GM19395 (cell line): ENCODE measurements around the gene PLCXD1.
"Not testable (repeated sequence)": the region's sequence is repeated elsewhere in the genome, so short reads cannot be mapped to it uniquely, and the experiment has no call there.

Source experiments
- ATAC-seq: cut with Tn5 transposase; IDR thresholded peaks from one replicate; pipeline ENCODE4 v1.9.1; 2021; ENCODE audit warnings: mild to moderate bottlenecking, moderate library complexity; ENCODE audit not compliant: unreplicated experiment

The PLCXD1 gene

DNA sequence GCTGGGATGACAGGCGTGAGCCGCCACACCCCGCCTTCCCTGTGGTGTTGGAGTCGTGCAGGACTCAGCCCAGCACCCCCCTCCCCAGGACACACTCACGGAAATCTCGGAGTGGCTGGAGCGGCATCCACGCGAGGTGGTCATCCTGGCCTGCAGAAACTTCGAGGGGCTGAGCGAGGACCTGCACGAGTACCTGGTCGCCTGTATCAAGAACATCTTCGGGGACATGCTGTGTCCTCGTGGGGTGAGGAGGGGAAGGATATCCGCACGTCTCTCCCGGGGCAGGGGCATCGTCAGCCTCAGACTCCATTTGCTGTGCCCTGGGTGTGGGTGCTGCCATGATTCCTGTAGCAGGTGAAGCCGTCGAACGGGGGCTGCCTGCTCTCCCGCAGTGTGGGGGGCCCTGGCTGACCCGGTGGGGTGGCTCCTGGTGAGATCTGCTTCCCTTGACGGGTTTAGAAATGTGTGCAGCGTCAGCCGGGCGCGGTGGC, 10.3 kb downstream of the PLCXD1 start:
- no peak for ATAC-seq

DNA sequence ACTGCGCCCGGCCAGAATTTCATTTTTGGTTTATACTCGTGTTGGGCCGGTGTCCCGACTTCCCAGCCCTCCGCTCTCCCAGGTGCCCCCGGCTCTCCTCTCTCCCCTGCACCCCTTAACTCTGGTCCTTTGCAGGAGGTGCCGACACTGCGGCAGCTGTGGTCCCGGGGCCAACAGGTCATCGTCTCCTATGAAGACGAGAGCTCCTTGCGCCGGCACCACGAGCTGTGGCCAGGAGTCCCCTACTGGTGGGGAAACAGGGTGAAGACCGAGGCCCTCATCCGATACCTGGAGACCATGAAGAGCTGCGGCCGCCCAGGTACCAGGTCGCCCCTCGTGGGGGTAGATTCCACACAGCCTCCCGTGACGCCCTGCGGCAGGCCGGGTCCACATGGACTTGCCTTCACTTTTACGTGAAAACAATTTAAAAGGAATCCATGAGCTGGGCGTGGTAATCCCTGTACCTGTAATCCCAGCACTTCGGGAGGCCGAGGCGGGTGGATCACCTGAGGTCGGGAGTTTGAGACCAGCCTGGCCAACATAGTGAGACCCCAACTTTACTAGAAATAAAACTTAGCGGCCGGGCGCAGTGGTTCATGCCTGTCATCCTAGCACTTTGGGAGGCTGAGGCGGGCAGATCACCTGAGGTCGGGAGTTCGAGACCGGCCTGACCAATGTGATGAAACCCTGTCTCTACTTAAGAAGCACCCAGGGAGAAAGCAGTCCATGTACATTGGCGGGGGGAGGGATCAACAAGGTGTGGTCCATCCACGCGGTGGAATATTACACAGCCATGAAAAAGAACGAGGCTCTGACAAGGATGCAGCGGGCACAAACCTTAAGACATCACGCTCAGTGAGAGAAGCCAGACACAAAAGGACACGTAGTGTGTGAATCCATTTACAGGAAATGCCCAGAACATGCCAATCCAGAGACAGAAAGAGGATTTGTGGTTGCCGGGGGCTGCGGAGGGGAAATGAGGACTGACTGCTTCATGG, 12.0 kb downstream of the PLCXD1 start:
- no peak for ATAC-seq

DNA sequence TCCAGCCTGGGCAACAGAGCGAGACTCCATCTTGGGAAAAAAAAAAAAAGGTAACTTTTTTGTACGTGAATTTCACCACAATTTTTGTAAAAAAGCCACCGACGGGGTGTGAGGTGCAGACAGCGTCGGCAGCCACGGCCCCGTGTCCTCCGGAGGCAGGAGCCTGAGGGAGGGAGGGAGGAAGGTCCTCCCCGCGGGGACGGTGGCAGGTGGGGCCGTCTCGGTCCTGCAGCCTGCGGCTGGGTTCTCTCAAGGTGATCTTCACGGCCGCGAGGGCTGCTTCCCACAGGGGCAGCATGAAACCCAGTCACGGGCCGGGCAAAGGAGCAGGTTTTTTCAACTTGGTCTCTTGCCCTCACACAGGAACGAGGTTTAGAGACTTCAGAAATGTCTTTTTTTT, 14.0 kb downstream of the PLCXD1 start:
- ATAC-seq, result no peak

DNA sequence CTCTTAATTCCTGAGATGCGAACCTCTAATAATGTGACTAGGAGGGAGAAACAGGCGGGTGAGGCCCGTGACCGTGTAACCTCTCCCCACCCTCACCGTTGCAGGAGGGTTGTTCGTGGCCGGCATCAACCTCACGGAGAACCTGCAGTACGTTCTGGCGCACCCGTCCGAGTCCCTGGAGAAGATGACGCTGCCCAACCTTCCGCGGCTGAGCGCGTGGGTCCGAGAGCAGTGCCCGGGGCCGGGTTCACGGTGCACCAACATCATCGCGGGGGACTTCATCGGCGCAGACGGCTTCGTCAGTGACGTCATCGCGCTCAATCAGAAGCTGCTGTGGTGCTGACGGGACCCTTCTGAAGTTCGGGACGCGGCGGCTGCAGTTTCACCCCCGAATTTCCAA, 17.8 kb downstream of the PLCXD1 start:
- ATAC-seq, result no peak

DNA sequence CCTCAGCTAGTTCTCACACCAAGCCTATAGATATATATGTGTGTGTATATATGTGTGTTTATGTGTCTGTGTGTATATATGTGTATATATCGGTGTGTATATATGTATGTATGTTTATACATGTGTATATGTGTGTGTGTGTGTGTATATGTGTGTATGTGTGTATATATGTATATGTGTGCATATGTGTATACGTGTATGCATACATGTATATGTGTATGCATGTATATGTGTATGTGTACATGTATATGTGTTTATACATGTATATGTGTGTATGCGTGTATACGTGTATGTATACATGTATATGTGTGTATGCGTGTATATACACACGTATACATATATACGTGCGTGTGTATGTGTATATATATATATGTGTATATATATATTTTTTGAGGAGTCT, 19.2 kb downstream of the PLCXD1 start:
- ATAC-seq, result no peak

DNA sequence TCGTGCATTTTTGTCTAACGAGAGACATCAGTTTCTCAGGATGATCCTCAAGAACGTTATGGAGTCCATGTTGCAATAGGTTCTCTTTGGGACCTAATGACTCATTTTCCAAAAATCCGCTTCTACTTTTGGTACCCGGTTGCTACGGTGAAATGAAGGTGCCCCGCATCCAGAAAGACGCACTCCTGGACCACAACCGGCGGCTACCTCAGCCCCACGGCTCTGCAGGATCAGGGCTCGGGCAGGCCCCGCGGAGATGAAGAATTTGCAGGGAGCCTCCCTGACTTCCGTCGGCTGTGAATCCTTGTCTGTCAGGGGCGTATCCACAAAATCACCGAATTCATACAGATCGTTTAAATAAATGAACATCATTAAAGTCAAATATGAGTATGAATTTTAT, 21.8 kb downstream of the PLCXD1 start:
- no peak for ATAC-seq

DNA sequence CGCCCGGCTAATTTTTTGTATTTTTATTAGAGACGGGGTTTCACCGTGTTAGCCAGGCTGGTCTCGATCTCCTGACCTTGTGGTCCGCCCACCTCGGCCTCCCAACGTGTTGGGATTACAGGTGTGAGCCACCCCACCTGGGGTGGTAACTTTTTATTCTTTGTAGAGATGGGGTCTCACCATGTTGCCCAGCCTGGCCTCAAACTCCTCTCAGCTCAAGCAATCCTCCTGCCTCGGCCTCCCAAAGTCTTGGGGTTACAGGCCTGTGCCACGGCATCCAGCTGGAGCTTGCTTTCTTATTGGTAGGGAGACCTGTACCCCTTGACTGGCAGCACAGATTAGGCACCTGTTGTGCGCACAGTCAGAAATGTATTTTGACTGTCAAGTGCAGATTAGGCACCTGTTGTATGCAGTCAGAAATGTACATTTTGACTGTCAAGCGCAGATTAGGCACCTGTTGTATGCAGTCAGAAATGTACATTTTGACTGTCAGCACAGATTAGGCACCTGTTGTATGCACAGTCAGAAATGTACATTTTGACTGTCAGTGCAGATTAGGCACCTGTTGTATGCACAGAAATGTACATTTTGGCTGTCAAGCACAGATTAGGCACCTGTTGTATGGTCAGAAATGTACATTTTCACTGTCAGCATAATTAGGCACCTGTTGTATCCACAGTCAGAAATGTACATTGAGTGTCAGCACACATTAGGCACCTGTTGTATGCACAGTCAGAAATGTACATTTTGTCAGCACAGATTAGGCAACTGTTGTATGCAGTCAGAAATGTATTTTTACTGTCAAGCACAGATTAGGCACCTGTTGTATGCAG, 24.8 kb downstream of the PLCXD1 start:
- not testable (repeated sequence) for ATAC-seq

DNA sequence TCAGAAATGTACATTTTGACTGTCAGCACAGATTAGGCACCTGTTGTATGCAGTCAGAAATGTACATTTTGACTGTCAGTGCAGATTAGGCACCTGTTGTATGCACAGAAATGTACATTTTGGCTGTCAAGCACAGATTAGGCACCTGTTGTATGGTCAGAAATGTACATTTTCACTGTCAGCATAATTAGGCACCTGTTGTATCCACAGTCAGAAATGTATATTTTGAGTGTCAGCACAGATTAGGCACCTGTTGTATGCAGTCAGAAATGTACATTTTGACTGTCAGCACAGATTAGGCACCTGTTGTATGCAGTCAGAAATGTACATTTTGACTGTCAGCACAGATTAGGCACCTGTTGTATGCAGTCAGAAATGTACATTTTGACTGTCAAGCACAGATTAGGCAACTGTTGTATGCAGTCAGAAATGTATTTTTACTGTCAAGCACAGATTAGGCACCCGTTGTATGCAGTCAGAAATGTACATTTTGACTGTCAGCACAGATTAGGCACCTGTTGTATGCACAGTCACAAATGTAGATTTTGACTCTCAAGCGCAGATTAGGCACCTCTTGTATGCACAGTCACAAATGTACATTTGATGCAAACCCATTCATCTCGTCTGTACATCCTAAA, 25.6 kb downstream of the PLCXD1 start:
- not testable (repeated sequence) for ATAC-seq

DNA sequence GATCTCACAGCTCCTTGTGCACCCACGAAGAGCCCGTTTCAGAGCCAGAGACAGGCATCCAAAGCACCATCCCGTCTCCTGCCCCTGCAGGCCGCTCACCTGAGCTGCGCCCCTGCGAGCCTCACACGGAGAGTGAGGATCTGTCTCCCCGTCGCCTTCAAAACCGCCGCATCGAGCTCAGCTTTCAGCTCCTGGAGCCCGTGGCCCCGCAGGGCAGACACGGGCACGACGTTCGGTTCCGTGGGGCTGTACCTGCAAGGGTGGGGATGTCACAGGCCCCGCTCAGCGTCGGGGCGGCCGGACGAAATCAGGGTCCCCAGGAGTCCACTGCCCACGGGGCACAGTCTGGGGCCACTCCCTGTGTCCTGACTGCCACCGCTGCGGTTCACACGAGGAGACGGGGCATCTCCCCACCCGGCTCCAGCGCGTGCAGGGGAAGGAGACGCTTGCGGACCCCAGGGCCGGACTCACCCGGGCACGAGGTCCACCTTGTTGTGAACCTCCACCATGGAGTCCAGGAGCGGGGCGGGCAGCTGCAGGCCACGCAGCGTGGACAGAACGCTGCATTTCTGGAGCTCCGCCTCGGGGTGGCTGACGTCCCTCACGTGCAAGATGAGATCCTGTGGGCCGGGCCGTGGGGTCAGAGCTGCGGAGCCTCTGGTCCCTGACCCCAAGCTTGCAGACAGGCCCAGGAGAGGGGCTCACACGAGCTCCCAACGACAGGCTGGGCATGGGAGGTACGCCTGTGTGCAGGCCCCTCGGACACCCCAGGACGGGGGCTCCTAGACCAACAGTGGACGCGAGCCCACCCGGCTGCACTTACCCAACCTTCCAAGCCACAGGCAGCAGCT, 26.3 kb downstream of the PLCXD1 start:
- no peak for ATAC-seq

DNA sequence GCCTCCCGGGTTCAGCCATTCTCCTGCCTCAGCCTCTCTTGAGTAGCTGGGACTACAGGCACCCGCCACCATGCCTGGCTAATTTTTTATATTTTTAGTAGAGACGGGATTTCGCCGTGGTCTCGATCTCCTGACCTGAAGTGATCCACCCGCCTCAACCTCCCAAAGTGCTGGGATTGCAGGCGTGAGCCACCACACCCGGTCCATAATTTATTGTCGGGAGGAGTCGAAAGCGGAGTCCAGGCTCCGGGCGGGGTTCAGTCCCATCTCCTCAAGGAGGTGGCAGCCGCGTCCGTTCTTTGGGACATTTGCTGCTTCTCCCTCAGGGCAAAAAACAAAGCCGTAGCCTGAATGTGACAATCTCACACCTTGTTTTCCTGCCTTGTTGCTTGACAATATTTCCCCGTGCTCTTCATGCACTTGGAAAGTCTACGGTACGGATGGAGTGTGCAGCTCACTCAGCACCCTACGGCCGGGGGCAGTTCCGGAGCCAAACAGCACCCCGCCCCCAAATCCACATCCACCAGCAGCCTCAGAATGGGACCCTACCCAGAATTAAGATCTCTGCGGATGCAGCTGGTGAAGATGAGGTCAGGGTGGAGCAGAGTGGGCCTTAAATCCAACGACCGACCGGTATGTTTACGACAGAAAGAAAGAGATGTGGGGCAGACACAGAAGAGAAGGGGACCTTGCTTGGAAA, 27.8 kb downstream of the PLCXD1 start:
- no peak for ATAC-seq

DNA sequence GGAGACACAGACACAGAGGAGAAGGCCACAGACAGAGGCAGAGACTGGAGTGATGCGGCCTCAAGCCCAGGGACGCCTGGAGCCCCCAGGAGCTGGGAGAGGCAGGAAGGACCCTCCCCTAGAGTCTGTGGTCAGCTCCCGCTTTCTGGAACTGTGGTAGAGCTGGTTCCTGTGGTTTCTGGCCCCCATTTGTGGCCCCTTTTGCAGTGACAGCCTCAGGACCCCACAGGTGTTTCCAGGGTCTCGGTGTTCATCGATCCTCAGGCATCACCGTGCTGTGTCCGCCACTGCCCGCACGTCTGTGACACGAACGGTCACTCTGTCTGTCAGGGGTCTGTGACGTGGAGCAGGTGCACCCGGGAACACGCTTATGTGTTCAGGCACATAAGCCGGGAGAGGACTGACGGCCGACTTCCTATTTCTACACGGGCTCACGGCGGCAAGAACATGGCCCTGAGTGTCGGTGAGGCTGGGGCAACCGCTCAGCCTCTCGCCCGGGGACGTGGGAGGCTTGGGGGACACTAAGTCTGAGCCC, 29.5 kb downstream of the PLCXD1 start:
- no peak for ATAC-seq

DNA sequence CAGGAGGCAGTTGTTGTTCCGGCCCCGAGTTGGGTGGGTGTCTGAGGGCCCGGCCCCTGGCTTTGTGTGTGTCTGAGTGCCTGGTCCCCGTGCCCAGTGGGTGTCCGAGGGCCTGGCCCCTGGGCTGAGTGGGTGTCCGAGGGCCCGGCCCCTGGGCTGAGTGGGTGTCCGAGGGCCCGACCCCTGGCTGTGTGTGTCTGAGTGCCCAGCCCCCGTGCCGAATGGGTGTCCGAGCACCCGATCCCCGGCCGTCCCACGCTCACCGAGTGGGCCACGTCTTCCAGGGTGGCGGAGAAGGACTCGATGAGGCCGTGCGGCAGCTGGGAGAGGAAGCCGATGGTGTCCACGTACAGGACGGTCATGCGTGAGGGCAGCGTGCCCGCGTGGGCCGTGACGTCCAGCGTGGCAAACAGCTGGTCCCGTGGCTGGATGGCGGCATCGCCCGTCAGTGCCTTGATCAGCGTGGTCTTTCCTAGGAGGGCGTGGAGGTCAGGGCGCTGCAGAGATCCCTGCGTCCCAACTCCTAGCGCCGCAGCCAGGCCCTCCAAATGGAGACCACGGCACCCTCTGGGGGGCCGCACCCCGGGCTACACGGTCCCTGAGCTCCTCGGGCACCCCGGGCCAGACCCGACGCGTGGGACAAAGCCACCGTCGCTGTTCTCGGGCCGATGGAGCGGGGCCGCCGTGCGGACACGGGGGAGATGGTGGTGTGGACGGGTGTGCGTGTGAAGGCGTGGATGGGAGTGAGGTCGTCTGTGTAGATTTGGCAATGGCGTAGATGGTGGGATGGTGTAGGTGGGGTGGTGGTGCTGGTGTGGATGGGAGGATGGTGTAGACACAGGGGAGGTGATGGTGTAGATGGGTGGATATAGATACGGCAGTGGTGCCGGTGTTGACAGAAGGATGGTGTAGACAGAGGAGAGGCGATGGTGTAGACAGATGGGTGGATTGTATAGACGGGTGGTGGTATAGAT, 30.3 kb downstream of the PLCXD1 start:
- ATAC-seq, result no peak

DNA sequence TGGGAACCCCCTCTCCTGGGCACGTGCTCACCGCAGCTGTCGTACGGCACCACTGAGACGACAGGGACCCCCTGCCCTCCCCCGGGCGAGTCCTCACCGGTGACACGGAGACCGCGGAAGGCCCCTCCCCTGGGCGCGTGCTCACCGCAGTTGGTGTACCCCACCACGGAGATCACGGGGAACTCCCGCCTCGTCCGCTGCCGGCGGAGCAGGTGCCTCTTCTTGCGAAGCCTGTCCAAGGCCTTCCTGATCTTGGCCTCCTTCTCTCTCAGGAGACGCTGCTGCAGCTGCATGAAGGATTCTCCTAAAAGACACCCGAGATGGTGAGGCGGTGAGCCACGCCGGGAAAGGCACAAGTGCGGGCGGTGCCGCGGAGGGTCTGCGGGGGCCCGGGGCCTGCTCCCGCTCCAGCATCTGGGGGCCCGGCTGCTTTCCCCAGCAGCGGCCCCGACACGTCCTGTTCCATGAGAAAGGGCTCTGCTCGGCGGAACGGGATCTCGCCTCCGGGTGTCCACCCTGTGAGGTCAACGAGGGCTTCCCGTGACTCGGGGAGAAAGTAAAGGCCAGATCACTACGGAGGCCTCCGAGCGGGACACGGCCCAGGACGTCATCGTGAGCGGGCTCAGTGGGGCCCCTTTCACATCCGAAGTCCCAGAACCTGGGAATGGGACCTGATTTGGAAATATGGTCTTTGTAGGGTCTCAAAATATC, 31.6 kb downstream of the PLCXD1 start:
- no peak for ATAC-seq

DNA sequence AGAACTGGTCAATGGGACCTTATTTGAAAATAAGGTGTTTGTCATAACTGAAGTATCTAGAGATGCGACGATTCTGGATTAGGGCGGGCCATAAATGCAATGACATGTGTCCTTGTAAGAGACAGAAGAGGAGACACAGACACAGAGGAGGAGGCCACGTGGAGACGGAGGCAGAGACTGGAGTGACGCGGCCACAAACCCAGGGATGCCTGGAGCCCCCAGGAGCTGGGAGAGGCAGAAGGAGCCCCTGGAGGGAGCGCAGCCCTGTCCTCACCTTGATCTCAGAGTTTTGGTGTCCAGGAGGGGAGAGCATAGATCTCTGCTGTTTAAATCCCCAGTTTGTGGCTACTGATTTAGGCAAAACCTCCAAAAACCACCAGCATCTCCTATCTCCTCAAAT, 32.4 kb downstream of the PLCXD1 start:
- no peak for ATAC-seq

DNA sequence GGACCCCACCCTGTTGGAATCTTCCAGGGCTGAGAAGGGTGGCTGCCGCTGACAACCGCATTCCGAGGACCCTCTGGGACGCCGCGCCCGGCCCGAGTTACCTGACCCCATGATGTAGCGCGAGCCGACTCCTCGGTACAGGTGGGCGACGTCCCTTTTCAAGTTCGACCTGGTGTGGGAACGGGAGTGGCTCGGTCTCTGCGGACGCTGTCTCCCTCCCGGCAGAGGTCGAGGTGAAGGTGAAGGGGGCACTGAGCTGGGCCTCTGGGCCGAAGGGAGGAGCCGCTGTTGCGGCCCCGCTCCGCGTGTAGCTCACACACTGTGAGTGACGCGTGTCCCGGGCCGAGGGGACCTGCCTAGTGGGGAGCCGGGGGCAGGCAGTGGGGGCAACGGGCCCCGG, 32.9 kb downstream of the PLCXD1 start:
- ATAC-seq, result no peak

DNA sequence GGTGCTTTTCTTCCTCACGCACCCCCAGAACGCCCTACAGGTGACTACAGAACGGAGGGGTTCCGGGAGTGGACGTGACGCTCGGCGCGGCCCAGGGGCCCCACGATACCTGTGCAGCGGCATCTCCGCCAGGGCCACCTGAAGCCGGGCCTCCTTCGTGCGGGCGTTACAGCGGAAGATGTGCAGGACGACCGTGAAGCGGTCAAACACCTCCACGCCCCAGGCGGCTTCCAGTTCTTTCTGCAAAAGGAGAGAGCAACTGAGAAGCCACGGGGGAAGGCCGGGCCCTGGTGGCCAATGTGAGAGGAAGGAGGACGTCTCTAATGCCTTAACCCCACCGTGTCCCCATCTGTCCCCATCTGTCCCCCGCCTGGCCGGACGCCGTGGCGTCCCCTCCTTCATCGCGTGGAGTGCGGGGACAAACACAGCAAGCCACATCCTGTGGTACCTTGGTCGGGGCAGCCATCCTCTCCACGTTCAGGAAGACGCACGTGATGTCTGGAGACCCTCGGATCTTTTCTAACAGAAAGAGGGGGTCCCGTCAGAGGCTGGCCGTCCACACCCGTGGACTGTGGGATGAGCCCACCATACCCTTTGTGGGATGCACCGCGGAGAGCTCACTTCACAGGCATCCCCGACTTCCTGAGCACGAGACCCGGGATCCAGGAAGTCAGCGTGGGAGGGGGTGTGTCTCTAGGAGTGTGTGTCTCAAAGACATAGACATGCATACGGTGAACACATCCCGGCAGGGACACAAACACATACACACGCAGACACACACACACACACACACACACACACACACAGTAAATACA, 33.8 kb downstream of the PLCXD1 start:
- no peak for ATAC-seq
